Measurements from ENCODE around the gene RFX7.

The RFX7 gene

GRCh38 chr15:56042982-56043980 is 200.4 kb downstream of the RFX7 start:
- H3K4me2 ChIP-seq = peak overlapping the region; percentile 46 to 83 (median 65)

GRCh38 chr15:56042498-56042897 is 201.2 kb downstream of the RFX7 start:
- no peaks in the 10 kb centered on the region for H3K36me3 ChIP-seq
- no peak overlapping the region for H3K9ac ChIP-seq
- H3K27me3 ChIP-seq = no peaks in the 10 kb centered on the region
- no peak overlapping the region for H3K4me3 ChIP-seq
- no peak for TF ChIP-seq Cebpa-rat (IDR thresholded peaks at IDR 0.05)
- H3K4me2 ChIP-seq = peak overlapping the region; percentile 46 to 83 (median 65)
- no peaks in the 10 kb centered on the region for H4K20me1 ChIP-seq
- peak overlapping the region in 5 of 11 experiments; percentile 15 to 56 (median 34); a peak in 5 of 22 replicates for H3K27ac ChIP-seq
- peaks cover 12 to 19% (median 16%) of the 10 kb centered on the region in 10 experiments for H3K4me1 ChIP-seq
- peaks cover 0 to 18% (median 8%) of the 10 kb centered on the region in 11 experiments; a peak in 15 of 22 replicates for H3K9me3 ChIP-seq (replicated peaks in 1 of 11)

More at GRCh38 chr15:56042982-56043980, 200.4 kb downstream of the RFX7 start:
- H4K20me1 ChIP-seq = no peaks in the 10 kb centered on the region
- H3K9ac ChIP-seq = no peak overlapping the region
- H3K4me3 ChIP-seq = no peak overlapping the region
- peaks cover 0 to 20% (median 8%) of the 10 kb centered on the region in 11 experiments; a peak in 15 of 22 replicates for H3K9me3 ChIP-seq (replicated peaks in 1 of 11)
- H3K36me3 ChIP-seq = no peaks in the 10 kb centered on the region
- peak overlapping the region in 6 of 11 experiments; percentile 10 to 56 (median 30); a peak in 8 of 22 replicates for H3K27ac ChIP-seq
- no peak for TF ChIP-seq Cebpa-rat (IDR thresholded peaks at IDR 0.05)
- peaks cover 12 to 19% (median 16%) of the 10 kb centered on the region in 10 experiments for H3K4me1 ChIP-seq
- no peaks in the 10 kb centered on the region for H3K27me3 ChIP-seq

- H3K4me1 ChIP-seq = peaks cover 12 to 19% (median 16%) of the 10 kb centered on the region in 10 experiments
- H3K4me3 ChIP-seq = no peak overlapping the region
- H3K9ac ChIP-seq = no peak overlapping the region
- TF ChIP-seq Cebpa-rat (IDR thresholded peaks at IDR 0.05) = no peak
- H3K9me3 ChIP-seq (replicated peaks in 1 of 11) = peaks cover 0 to 14% (median 8%) of the 10 kb centered on the region in 11 experiments; a peak in 15 of 22 replicates
- no peaks in the 10 kb centered on the region for H3K27me3 ChIP-seq
- no peak overlapping the region for H3K27ac ChIP-seq
- H4K20me1 ChIP-seq = no peaks in the 10 kb centered on the region
- no peak overlapping the region for H3K4me2 ChIP-seq
- no peaks in the 10 kb centered on the region for H3K36me3 ChIP-seq
Observed at GRCh38 chr15:56042031-56042430, 201.6 kb downstream of the RFX7 start.

GRCh38 chr15:56040081-56041035 is 203.3 kb downstream of the RFX7 start:
- Histone ChIP-seq H3K9ac (no peak overlapping the region), H3K36me3 (no peaks in the 10 kb centered on the region), H3K27me3 (no peaks in the 10 kb centered on the region), H4K20me1 (no peaks in the 10 kb centered on the region), H3K4me3 (no peak overlapping the region), H3K9me3 (replicated peaks in 1 of 11) (peaks cover 0 to 12% (median 7%) of the 10 kb centered on the region in 11 experiments; a peak in 13 of 22 replicates), H3K4me2 (no peak overlapping the region), H3K27ac (no peak overlapping the region), H3K4me1 (peaks cover 12 to 19% (median 16%) of the 10 kb centered on the region in 10 experiments)
- no peak for TF ChIP-seq Cebpa-rat (IDR thresholded peaks at IDR 0.05)

GRCh38 chr15:56038707-56039106 is 205.0 kb downstream of the RFX7 start:
- no peaks in the 10 kb centered on the region for H3K36me3 ChIP-seq
- H3K4me1 ChIP-seq = peaks cover 12 to 14% (median 14%) of the 10 kb centered on the region in 10 experiments
- TF ChIP-seq Cebpa-rat (IDR thresholded peaks at IDR 0.05) = no peak

GRCh38 chr15:56038015-56038414 is 205.7 kb downstream of the RFX7 start:
- H3K36me3 ChIP-seq = no peaks in the 10 kb centered on the region
- no peak overlapping the region for H3K9ac ChIP-seq
- H3K4me3 ChIP-seq = no peak overlapping the region
- no peaks in the 10 kb centered on the region; a peak in 1 of 22 replicates for H3K9me3 ChIP-seq (replicated peaks in 1 of 11)
- H3K27me3 ChIP-seq = no peaks in the 10 kb centered on the region
- H3K4me2 ChIP-seq = no peak overlapping the region
- peaks cover 5 to 8% (median 7%) of the 10 kb centered on the region in 10 experiments for H3K4me1 ChIP-seq
- H3K27ac ChIP-seq = no peak overlapping the region
- no peak for TF ChIP-seq Cebpa-rat (IDR thresholded peaks at IDR 0.05)
- no peaks in the 10 kb centered on the region for H4K20me1 ChIP-seq

More at GRCh38 chr15:56038707-56039106, 205.0 kb downstream of the RFX7 start:
- no peak overlapping the region for H3K4me2 ChIP-seq
- no peaks in the 10 kb centered on the region for H4K20me1 ChIP-seq
- H3K4me3 ChIP-seq = no peak overlapping the region
- H3K9ac ChIP-seq = no peak overlapping the region
- no peaks in the 10 kb centered on the region for H3K27me3 ChIP-seq
- H3K27ac ChIP-seq = no peak overlapping the region
- H3K9me3 ChIP-seq (replicated peaks in 1 of 11) = peaks cover 0 to 5% (median 3%) of the 10 kb centered on the region in 11 experiments; a peak in 13 of 22 replicates

Data from BLaER1 treated with 17β-estradiol and CSF1 and Interleukin-3, amounts not matched to agents 10 nM and 100 nM (cell line).